Measurements from ENCODE around the gene TTC27.

TTC27 gene

DNA sequence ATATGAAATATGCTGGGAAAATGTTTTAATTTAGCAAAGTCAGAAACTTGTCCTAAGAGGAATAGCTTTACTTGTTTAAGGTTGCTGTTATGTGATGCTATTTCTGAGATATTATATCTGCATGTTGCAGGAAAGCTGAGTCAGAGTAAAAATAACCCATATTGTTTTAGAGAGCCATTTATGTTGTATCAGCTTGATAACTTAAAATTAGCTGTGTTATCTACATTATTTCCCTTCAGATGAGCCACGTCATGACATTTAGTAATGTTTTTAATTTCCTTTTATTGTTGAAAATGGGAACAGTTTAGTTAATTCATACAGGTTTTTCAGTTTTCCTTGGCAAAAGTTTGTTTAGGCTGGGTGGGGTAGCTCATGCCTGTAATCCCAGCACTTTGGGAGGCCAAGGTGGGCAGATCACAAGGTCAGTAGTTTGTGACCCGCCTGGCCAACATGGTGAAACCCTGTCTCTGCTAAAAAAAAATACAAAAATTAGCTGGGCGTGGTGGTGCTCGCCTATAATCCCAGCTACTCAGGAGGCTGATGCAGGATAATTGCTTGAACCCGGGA lies 55.8 kb downstream of the TTC27 start:
- no peak for DNase-seq (ENCODE audit: low read depth in 1 of 2, low spot score in 1 of 2)
- TF ChIP-seq JUND (IDR thresholded peaks at IDR 0.05; ENCODE audit: low read depth), result no peak
- in situ Hi-C loops (cut with HindIII; ENCODE audit: low pct_unique_long_range_greater_than_20kb, low sequenced_read_pairs), result no loop called here

DNA sequence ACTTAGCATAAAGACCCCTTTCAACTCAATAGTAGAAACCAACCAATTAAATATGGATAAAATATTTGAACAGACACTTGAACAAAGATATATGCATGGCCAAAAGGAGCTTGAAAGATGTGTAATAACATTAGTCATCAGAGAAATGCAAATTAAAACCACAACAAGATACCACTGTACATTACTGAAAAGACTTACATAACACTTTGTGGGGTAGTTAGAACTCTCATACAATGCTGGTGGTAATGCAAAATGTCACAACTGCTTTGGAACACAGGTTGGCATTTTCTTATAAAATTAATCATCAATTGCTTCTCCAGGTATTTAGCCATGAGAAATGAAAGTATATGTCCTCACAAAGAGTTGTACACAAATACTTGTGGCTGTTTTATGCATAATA lies 60.7 kb downstream of the TTC27 start:
- TF ChIP-seq JUND (IDR thresholded peaks at IDR 0.05; ENCODE audit: low read depth), result no peak
- in situ Hi-C loops (cut with HindIII; ENCODE audit: low pct_unique_long_range_greater_than_20kb, low sequenced_read_pairs), result no loop called here
- no peak for DNase-seq (ENCODE audit: low read depth in 1 of 2, low spot score in 1 of 2)

DNA sequence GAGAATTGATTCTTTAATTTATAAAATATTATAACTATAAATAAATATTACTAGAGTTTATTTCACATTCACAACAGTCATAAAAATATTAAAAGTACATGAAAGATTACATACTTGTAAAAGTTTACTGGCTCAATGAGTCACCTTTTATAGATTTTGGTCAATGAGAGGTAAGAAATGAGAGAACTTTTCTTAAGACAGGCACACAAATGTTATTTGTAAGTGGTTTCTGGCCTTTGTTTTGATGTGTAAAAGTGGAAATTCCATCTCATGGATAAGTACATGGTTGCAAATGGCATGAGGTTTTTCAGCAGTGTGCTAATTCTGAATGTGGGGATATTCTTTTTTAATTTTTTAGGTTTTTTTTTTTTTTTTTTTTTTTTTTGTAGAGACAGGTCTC lies 63.8 kb downstream of the TTC27 start:
- TF ChIP-seq JUND (IDR thresholded peaks at IDR 0.05; ENCODE audit: low read depth), result no peak
- no peak for DNase-seq (ENCODE audit: low read depth in 1 of 2, low spot score in 1 of 2)
- in situ Hi-C loops (cut with HindIII; ENCODE audit: low pct_unique_long_range_greater_than_20kb, low sequenced_read_pairs), result no loop called here

DNA sequence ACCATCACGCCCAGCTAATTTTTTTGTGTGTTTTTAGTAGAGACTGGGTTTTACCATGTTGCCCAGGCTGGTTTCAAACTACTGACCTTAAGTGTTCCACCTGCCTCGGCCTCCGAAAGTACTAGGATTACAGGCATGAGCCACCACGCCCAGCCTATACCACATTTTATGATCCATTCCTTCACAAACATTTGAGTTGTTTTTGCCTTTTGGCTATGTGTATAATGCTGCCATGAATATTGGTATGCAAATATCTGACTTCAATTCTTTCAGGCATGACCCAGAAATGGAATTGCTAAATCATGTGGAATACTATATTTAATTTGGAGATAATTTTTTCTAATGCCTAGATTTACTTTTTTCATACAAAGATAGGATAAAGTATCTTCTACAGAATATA lies 68.6 kb downstream of the TTC27 start:
- TF ChIP-seq JUND (IDR thresholded peaks at IDR 0.05; ENCODE audit: low read depth), result no peak
- in situ Hi-C loops (cut with HindIII; ENCODE audit: low pct_unique_long_range_greater_than_20kb, low sequenced_read_pairs), result no loop called here
- DNase-seq (ENCODE audit: low read depth in 1 of 2, low spot score in 1 of 2), result peak in 1 of 2 experiments; percentile 47

DNA sequence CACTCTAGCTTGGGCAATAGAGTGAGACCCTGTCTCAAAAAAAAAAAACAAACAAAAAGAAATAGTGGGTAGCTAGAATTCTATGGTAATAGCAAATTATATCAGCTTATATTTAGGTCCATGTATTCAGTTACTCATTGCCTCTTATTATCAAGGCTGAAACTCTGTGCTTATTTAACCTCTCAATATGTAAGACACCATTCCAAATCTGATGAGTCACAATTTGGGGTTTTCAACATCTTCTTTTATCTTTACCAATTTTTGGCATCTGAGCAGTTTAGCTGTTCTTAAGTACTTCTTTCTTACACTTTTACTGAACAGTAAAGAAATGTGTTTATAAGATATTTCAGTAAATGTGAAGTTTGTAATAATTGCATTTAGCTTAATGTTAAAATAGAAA lies 69.3 kb downstream of the TTC27 start:
- no peak for TF ChIP-seq JUND (IDR thresholded peaks at IDR 0.05; ENCODE audit: low read depth)
- DNase-seq (ENCODE audit: low read depth in 1 of 2, low spot score in 1 of 2), result no peak

DNA sequence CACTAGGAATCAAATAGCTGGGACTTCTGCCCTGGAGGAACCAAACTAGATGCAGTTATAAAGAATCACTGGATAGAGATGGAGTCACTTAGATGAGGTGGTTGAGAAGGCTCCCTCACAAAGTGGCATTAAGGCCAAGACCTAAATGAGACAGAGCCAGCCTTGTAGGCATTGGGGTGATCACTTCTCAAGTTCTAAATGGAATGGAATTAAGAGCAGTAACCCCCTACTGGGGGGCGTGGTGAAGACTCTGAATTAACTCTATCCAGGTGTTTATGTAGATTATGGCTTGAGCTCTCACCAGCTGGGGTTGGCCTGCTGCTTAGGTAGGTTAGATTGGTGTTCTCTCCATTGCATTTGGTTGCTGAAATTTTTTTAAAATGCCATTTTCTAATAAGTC lies 71.3 kb downstream of the TTC27 start:
- no peak for TF ChIP-seq JUND (IDR thresholded peaks at IDR 0.05; ENCODE audit: low read depth)
- DNase-seq (ENCODE audit: low read depth in 1 of 2, low spot score in 1 of 2), result no peak
- in situ Hi-C loops (cut with HindIII; ENCODE audit: low pct_unique_long_range_greater_than_20kb, low sequenced_read_pairs), result no loop called here

More for the DNA sequence above, 69.3 kb downstream of the TTC27 start:
- in situ Hi-C loops (cut with HindIII; ENCODE audit: low pct_unique_long_range_greater_than_20kb, low sequenced_read_pairs), result no loop called here

DNA sequence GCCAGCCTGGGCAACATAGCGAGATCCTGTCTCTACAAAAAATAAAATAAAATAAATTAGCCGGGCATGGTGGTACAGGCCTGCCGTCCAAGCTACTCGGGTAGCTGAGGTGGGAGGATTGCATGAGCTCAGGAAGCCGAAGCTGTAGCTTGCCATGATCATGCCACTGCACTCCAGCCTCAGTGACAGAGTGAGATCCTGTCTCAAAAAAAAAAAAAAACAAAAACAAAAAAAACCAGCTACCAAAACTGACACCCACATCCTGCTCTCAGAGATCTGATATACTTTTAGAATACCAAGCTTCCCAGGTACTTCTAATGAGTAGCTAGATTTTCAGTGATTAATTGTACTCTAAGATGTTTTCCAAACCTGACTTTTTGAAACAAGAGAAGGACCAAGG lies 74.0 kb downstream of the TTC27 start:
- DNase-seq (ENCODE audit: low read depth in 1 of 2, low spot score in 1 of 2), result no peak
- in situ Hi-C loops (cut with HindIII; ENCODE audit: low pct_unique_long_range_greater_than_20kb, low sequenced_read_pairs), result no loop called here
- TF ChIP-seq JUND (IDR thresholded peaks at IDR 0.05; ENCODE audit: low read depth), result no peak

DNA sequence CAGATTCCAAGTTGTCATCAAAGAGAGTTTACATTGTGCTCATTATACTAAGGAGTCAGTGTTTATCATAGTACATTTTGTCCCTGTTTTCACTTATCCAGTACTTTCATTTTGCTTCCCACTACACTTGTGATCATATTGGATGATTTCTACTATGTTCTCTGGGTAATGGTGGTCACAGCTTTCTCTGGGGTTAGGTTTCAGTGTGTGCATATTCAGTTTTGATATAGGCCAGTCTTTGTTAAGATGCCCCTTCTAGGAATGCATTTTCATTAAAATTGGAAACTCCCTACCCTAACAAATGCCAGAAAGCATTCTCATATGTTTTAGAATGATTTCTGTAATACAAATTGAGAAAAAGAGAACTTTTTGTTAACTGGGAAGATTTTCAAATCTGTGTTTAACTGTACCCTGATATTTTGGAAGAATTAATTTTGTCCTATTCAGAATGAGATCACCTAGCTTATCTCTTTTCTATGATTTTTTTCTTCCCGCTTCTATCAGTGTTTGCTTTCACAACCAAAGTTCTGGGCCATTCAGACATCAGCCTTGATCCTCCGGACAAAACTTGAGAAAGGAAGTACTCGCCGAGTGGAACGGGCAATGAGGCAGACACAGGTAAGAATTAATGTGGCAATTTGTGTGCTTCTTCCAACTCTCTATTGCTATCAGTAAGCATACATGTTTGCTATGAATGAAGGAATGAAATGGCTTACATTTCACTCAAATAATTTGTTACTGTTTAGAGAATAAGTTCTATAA lies 74.6 kb downstream of the TTC27 start:
- in situ Hi-C loops (cut with HindIII; ENCODE audit: low pct_unique_long_range_greater_than_20kb, low sequenced_read_pairs), result no loop called here
- no peak for DNase-seq (ENCODE audit: low read depth in 1 of 2, low spot score in 1 of 2)
- no peak for TF ChIP-seq JUND (IDR thresholded peaks at IDR 0.05; ENCODE audit: low read depth)

DNA sequence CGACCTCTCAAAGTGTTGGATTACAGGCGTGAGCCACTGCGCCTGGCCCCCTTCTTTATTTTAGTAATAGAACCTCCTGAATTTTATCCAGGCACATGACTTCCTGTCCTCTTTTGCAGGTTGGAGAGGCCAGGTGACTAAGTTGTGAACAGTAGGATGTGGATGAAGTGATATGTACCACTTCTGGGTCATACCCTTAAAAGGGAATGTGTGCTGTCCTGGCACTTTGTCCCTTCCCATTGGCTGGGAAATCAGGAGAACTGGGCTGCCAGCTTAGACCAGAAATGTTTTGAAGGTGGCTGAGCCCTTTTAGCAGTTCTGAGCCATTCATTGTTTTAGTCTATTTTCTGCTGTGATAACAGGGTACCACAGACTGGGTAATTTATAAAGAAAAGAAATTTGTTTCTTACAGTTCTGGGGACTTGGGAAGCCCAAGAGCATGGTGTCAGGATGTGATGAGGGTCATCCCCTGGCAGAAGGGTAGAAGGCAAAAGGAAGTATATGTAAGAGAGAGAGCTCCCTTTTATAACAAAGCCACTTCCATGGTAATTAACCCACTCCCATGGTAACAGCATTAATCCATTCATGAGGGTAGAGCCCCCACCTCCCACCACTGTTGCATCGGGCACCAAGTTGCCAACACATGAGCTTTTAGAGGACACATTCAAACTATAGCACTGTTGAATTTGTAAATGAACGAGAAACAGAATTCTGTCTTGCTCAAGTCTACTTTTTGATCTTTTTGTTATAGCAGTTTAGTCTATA lies 79.1 kb downstream of the TTC27 start:
- in situ Hi-C loops (cut with HindIII; ENCODE audit: low pct_unique_long_range_greater_than_20kb, low sequenced_read_pairs), result no loop called here
- no peak for DNase-seq (ENCODE audit: low read depth in 1 of 2, low spot score in 1 of 2)
- TF ChIP-seq JUND (IDR thresholded peaks at IDR 0.05; ENCODE audit: low read depth), result no peak

DNA sequence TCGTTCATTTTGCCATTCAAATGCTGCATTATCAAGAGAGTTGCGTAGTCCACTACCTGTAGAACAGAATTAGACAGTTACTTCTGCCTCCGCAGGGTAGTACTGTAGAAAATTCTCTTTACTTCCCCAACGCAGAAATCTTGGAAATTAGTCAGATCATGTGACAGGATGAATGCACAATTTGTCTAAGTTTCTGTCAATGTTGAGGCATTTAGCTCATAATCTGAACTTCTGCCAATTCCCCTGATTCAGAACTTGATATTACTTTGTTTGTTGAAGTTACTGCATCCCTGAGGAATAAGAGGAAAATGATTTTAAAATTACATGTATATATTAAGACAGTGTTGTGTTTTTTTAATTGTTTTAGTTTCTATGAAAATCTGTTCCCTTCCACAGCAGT lies 83.4 kb downstream of the TTC27 start:
- in situ Hi-C loops (cut with HindIII; ENCODE audit: low pct_unique_long_range_greater_than_20kb, low sequenced_read_pairs), result no loop called here
- DNase-seq (ENCODE audit: low read depth in 1 of 2, low spot score in 1 of 2), result no peak
- TF ChIP-seq JUND (IDR thresholded peaks at IDR 0.05; ENCODE audit: low read depth), result no peak

DNA sequence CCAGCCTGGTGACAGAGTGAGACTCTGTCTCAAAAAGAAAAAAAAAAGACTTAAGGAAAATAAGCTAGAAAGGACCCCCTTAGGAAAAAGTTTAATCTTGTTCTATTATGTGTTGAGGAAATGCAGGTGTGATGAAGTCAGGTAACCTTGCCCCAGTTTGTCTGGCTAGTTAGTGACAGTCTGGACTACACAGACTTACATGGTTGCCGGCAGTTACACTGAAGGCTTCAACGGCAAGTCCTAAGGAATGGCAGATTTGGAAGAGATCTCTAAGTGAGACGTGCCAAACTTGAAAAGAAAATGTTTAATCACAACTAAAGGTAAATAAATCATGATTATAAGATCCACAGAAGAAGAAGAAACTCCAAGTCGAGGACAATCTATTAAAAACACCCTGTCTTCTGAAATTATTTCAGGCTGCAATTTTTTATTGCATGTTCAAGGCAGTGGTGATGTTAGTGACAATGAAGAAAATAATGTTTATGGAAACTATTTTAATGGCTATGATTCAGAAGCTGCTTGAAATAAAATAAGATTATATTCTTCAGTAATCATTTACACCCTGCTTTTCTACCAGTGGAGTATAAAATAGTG lies 84.2 kb downstream of the TTC27 start:
- in situ Hi-C loops (cut with HindIII; ENCODE audit: low pct_unique_long_range_greater_than_20kb, low sequenced_read_pairs), result no loop called here
- DNase-seq (ENCODE audit: low read depth in 1 of 2, low spot score in 1 of 2), result no peak
- TF ChIP-seq JUND (IDR thresholded peaks at IDR 0.05; ENCODE audit: low read depth), result no peak

DNA sequence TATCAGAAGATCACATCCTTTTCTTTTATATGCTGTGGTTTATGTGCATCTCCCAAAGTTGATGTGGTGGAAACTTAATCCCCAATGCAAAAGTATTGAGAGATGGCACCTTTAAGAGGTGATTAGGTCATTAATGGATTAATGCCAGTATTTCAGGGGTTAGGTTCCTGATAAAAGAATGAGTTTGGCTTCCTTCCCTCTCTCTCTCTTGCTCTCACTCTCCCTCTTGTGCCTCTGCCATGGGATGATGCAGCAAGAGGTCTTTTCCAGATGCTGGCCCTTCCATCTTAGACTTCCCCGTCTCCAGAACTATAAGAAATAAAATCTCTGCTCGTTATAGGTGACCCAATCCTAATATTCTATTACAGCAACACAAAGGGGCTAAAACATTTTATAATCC lies 85.0 kb downstream of the TTC27 start:
- no peak for TF ChIP-seq JUND (IDR thresholded peaks at IDR 0.05; ENCODE audit: low read depth)
- DNase-seq (ENCODE audit: low read depth in 1 of 2, low spot score in 1 of 2), result no peak
- in situ Hi-C loops (cut with HindIII; ENCODE audit: low pct_unique_long_range_greater_than_20kb, low sequenced_read_pairs), result no loop called here

DNA sequence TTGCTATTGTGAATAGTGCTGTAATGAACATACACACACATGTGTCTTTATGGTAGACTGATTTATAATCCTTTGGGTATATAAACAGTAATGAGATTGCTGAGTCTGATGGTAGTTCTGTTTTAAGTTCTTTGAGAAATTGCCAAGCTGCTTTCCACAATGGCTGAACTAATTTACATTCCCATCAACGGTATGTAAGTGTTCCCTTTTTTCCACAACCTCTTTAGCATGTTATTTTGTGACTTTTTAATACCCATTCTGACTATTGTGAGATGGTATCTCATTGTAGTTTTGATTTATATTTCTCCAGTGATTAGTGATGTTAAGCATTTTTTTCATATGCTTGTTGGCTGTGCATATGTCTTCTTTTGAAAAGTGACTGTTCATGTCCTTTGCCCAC lies 86.7 kb downstream of the TTC27 start:
- no peak for TF ChIP-seq JUND (IDR thresholded peaks at IDR 0.05; ENCODE audit: low read depth)
- DNase-seq (ENCODE audit: low read depth in 1 of 2, low spot score in 1 of 2), result no peak
- in situ Hi-C loops (cut with HindIII; ENCODE audit: low pct_unique_long_range_greater_than_20kb, low sequenced_read_pairs), result no loop called here
